Pons (tissue), 1 donor: ENCODE measurements around the gene TRIM27.
"Not testable (repeated sequence)": the region's sequence is repeated elsewhere in the genome, so short reads cannot be mapped to it uniquely, and the experiment has no call there.

Experiments used
- DNase-seq: peaks from one replicate; pipeline ENCODE4 v3.0.0-alpha.2; 2016; ENCODE audit warnings: low spot score

TRIM27 gene, protein sequence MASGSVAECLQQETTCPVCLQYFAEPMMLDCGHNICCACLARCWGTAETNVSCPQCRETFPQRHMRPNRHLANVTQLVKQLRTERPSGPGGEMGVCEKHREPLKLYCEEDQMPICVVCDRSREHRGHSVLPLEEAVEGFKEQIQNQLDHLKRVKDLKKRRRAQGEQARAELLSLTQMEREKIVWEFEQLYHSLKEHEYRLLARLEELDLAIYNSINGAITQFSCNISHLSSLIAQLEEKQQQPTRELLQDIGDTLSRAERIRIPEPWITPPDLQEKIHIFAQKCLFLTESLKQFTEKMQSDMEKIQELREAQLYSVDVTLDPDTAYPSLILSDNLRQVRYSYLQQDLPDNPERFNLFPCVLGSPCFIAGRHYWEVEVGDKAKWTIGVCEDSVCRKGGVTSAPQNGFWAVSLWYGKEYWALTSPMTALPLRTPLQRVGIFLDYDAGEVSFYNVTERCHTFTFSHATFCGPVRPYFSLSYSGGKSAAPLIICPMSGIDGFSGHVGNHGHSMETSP

GRCh38 chr6:28923318-28924102, at the start of gene TRIM27:
TSS of gene TRIM27 (minus strand) at chr6:28923985. CDS start at chr6:28923632, 353 bp downstream.
- peak; percentile 90 for DNase-seq

GRCh38 chr6:28970056-28970455, 46.3 kb upstream of the TRIM27 start:
- DNase-seq, result not testable (repeated sequence)

GRCh38 chr6:28969129-28969528, 45.3 kb upstream of the TRIM27 start:
- no peak for DNase-seq

- no peak for DNase-seq
Measured at GRCh38 chr6:28968476-28968875, 44.7 kb upstream of the TRIM27 start.

- no peak for DNase-seq
Measured at GRCh38 chr6:28965706-28966105, 41.9 kb upstream of the TRIM27 start.

GRCh38 chr6:28960846-28961500, 37.2 kb upstream of the TRIM27 start:
- no peak for DNase-seq

GRCh38 chr6:28958561-28959243, 34.9 kb upstream of the TRIM27 start:
- not testable (repeated sequence) for DNase-seq

DNA sequence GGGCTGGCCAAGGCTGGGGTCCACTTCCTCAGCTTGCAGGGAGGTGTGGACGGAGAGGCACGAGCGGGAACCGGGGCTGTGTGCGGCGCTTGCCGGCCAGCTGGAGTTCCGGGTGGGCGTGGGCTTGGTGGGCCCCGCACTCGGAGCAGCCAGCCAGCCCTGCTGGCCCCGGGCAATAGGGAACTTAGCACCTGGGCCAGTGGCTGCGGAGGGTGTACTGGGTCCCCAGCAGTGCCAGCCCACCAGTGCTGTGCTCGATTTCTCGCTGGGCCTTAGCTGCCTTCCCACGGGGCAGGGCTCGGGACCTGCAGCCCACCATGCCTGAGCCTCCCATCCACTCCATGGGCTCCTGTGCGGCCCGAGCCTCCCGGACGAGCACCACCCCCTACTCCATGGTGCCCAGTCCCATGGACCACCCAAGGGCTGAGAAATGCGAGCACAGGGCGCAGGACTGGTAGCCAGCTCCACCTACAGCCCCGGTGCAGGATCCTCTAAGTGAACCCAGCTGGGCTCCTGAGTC, 34.1 kb upstream of the TRIM27 start:
- not testable (repeated sequence) for DNase-seq

DNA sequence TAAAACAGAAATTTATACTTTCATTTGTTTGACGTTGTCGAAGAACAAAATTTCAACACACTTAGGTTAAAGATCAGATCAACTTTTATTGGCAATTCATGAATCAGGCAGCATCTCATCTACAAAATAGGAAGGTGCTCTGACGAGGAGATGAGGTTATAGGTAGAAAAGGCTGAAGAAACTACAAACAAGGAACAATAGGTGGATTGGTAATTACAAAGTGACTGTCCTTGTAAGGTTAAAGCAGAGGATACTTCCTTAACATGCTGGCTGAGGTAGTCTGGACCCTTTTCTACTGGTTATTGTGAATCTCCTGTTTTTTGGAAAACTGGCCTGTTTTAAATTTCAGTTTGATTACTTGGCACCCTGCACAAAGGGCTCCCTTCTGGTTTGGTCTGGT, 32.5 kb upstream of the TRIM27 start:
- no peak for DNase-seq

GRCh38 chr6:28953585-28954258, 29.9 kb upstream of the TRIM27 start:
- no peak for DNase-seq

DNA sequence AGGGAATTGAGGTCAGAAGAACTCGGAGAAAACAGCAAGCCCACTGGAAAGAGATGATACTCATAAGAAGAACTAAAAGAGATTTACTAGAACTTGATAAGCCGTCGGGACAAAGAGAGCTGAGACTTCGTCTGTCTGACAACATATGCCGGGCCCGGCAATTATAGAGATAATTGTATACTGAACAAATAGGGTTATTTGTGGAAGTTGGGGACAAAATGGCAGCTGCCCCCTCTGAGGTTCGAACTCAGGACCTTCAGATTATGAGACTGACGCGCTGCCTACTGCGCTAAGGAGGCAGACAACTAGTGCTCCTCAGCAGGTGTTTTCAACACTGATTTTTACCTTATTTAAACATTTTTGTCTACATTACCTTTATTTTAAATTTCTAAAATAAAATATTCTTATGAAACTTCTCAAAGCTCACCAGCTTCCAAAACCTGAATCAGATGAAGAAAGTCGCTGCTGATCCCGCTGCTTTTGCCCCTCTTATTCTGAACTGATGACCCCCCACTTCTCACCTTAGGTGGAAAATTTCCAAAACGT, 29.3 kb upstream of the TRIM27 start:
- DNase-seq, result peak; percentile 33

DNA sequence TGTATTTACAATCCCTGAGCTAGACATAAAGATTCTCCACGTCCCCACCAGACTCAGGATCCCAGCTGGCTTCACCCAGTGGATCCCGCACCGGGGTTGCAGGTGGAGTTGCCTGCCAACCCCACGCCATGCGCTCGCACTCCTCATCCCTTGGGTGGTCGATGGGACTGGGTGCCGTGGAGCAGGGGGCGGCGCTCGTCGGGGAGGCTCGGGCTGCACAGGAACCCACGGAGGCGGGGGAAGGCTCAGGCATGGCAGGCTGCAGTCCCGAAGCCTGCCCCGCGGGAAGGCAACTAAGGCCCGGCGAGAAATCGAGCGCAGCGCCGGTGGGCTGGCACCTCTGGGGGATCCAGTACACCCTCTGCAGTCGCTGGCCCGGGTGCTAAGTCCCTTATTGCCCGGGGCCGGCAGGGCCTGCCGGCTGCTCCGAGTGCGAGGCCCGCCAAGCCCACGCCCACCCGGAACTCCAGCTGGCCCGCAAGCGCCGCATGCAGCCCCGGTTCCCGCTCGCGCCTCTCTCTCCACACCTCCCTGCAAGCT, 25.9 kb upstream of the TRIM27 start:
- not testable (repeated sequence) for DNase-seq

- DNase-seq, result no peak
Measured at GRCh38 chr6:28948782-28949486, 25.1 kb upstream of the TRIM27 start.

DNA sequence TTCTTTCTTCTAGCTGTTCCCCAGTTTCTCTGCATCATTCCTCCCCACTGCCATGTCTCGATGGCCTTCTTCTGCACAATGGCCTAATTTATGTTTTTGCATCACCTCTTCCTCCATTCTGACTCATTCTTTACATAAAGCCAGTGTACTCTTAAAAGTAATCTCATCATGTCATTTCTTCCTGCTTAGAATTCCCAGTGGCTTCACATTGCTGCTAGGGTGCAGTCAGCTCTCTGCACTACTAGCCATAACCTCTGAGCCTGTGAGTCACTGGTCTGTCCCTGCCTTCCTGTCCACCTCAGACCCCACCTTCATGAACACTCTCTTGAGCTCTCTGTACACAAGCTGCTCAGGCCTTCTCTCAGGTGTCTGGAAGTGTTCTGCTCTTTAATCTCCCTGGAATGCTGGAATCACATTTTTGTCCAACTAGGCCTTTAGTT, 24.1 kb upstream of the TRIM27 start:
- no peak for DNase-seq

- DNase-seq, result no peak
Measured at GRCh38 chr6:28947067-28947765, 23.4 kb upstream of the TRIM27 start.

DNA sequence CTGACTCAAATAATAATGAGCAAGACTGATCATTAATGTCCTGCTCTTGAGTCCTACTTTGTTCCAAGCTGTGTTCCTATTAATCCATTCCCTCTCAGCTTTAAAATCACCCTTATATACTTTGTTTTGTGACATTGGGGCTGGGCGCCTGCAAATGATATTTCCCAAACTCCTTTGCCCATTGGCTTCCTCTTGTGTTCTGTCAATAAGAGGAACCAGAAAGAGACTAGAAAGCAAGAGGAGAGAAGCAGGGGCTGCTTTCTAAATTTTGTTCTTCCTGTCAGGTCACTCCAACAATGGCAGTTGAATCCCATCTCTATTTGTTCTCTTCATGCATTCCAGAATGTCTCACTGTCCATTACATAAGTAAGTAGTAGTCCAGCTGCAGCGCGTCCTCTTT, 21.6 kb upstream of the TRIM27 start:
- no peak for DNase-seq

DNA sequence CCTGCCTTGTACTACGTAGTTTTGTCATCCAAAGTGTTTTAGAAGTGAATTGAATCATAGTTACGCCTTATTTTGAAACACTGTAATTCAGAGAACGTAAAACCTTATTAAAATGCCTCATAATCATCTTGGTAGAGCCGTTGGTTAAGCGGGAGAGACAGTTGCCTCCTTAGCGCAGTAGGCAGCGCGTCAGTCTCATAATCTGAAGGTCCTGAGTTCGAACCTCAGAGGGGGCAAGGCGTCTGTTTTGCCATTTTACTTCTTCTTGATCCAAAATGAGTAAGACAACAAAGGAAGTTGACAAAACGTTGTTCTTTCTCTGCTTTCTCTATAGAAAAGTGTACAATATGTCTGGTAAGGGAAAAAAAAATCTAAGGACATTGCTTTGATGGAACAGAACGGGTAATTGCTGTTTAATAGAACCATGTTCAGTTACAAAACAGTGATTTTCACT, 20.7 kb upstream of the TRIM27 start:
- peak; percentile 87 for DNase-seq

GRCh38 chr6:28943557-28944411, 20.0 kb upstream of the TRIM27 start:
- DNase-seq, result peak; percentile 68
